Activated T-cell treated with anti-CD3 and anti-CD28 coated beads, Interleukin-2, amount 50 U/mL, for 72 hours (primary cell): ENCODE measurements around the gene PKNOX2. TPM values are rescaled to one million over a fixed set of nuclear protein-coding genes. Genes with fewer than 3 reads are reported as not detected.

Experiments
- ATAC-seq, 2 donors: fragments of 150-1000 bp; cut with Tn5 transposase; replicated peaks in 1 of 2; 2 replicates each; pipeline ENCODE4 v1.10.0; 2021; ENCODE audit warnings: moderate library complexity in 2 of 2, mild to moderate bottlenecking in 1 of 2
- DNase-seq, 2 donors: peaks; one replicate each; pipeline ENCODE4 v3.0.0; 2021 to 2022; ENCODE audit warnings: mixed read lengths in 1 of 2
- H3K27ac Mint-ChIP-seq: one replicate; pipeline ENCODE4 v1.8.0; 2022; ENCODE audit warnings: mild to moderate bottlenecking, moderate library complexity, mixed read lengths
- H3K27me3 Mint-ChIP-seq: one replicate; pipeline ENCODE4 v1.8.0; 2022; ENCODE audit warnings: low read depth, mixed read lengths
- H3K36me3 Mint-ChIP-seq, 2 donors: one replicate each; pipeline ENCODE4 v1.8.0; 2022; ENCODE audit warnings: mixed read lengths in 2 of 2, mild to moderate bottlenecking in 1 of 2; ENCODE audit not compliant: insufficient read depth in 2 of 2
- H3K4me1 Mint-ChIP-seq: one replicate; pipeline ENCODE4 v1.8.0; 2022; ENCODE audit warnings: low read depth, mixed read lengths
- H3K4me3 Mint-ChIP-seq, 2 donors: one replicate each; pipeline ENCODE4 v1.8.0; 2022; ENCODE audit warnings: mild to moderate bottlenecking in 2 of 2, mixed read lengths in 2 of 2, moderate library complexity in 2 of 2
- H3K9me3 Mint-ChIP-seq, 2 donors: one replicate each; pipeline ENCODE4 v1.8.0; 2022; ENCODE audit warnings: mixed read lengths in 2 of 2
- total RNA-seq, 2 donors: library from RNA; stranded (reverse); gene quantifications; one replicate each; pipeline ENCODE4 v1.2.3, GENCODE V29; 2022

The PKNOX2 gene
- total RNA-seq, 2 donors from 2014 or later = not detected

DNA sequence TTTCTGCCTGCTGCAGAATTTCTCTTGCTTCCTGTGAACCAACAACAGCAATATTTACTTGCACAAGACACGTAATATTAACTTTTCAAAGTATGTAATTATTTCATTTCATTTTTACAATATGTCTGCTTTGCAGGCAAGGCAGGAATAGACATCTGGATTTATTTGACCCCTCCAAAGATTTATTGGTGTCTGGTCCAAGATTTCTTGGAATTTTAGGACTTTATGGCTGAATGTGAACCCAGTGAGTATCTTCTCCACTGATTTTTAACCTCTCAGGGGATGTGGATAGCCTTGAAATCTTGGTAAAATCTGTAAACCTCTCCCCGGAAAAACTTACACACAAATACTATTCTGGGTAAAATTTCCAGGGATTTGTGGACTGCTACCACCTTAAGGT is 61.5 kb downstream of the PKNOX2 start:
- H3K36me3 Mint-ChIP-seq = no peaks in the 10 kb centered on the region
- no peak for ATAC-seq

DNA sequence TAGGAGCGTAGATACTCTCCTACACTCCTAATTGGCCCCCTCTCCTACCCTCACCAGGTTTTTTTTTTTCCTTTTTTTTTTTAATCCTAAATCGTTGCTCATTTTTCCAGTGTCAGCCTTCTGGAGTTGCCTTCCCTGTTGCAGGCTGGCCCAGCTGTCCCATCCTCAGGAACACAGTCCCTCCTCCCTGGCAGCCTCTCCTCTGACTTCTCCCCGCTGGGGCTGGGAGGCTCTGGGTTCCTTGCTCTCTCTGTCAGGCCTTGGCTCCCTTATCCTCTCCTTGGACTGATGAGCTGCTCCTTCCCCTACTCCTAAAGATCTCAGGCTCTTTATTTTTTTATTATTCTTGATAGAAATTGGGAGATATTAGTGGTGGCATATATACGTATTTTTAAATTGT is 62.2 kb downstream of the PKNOX2 start:
- Mint-ChIP-seq H3K36me3 (no peaks in the 10 kb centered on the region), H3K4me1 (no peaks in the 10 kb centered on the region), H3K27me3 (no peaks in the 10 kb centered on the region), H3K9me3 (no peaks in the 10 kb centered on the region), H3K27ac (no peak overlapping the region), H3K4me3 (no peak overlapping the region)
- ATAC-seq (no peak), DNase-seq (no peak)

More for the DNA sequence above, 61.5 kb downstream of the PKNOX2 start:
- no peak overlapping the region for H3K27ac Mint-ChIP-seq
- no peak overlapping the region for H3K4me3 Mint-ChIP-seq
- H3K4me1 Mint-ChIP-seq = no peaks in the 10 kb centered on the region
- H3K9me3 Mint-ChIP-seq = no peaks in the 10 kb centered on the region
- no peak for DNase-seq
- H3K27me3 Mint-ChIP-seq = no peaks in the 10 kb centered on the region

DNA sequence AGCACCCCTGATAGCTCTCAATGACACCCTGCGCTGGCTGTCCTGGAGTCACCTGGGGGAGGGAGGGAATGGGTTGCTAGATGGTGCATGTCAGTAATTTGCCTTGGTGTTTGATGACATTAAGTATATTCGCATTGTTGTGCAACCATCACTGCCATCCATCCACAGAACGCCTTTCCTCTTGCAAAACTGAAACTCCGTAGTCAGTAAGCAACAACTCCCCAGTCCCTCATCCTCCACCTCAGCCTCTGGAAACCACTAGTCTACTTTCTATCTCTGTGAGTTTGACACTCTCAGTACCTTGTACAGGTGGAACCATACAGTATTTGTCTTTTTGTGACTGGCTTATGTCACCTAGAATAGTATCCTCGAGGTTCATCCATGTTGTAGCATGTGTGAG is 62.6 kb downstream of the PKNOX2 start:
- Mint-ChIP-seq H3K27ac (no peak overlapping the region), H3K27me3 (no peaks in the 10 kb centered on the region), H3K9me3 (no peaks in the 10 kb centered on the region), H3K4me1 (no peaks in the 10 kb centered on the region), H3K36me3 (no peaks in the 10 kb centered on the region), H3K4me3 (no peak overlapping the region)
- DNase-seq (no peak), ATAC-seq (no peak)

DNA sequence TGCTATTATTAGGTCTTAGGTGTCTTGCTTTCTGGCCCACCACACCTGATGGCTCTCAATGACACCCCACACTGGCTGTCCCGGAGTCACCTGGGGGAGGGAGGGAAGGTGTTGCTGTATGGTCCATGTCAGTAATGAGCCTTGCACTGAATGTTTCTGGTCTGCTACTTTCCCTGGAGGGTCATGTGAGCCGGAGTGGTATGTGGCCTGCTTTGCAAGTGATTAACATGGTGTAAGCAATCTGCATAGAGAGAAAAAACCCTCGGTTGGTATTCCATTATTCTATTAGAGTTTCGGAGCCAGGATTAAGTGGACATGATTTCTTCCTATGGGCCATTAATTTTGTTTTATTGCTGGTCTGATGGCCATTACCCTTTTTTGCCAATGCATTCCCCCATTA is 63.9 kb downstream of the PKNOX2 start:
- DNase-seq = no peak
- H3K4me1 Mint-ChIP-seq = no peaks in the 10 kb centered on the region
- no peak for ATAC-seq
- no peaks in the 10 kb centered on the region for H3K36me3 Mint-ChIP-seq
- no peaks in the 10 kb centered on the region for H3K27me3 Mint-ChIP-seq
- H3K4me3 Mint-ChIP-seq = no peak overlapping the region
- H3K27ac Mint-ChIP-seq = no peak overlapping the region
- no peaks in the 10 kb centered on the region for H3K9me3 Mint-ChIP-seq

DNA sequence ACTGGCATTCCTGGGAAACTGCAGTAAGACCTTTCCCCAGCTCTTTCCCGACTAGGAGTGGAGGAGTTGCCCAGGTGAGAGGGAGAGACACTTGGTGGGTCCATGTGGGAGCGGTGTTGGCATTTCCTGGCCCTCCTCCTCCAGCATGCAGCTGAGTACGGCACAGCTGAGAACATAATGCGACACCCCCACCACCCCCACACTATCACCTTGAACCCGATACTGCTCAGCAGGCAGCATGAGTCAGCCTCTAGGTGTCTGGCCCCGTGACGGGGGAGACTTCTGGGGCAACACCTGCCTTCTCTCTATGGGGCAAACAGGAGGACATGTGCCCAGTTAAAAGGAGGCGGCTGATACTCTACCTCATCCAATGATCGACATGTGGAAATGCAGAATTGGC is 64.4 kb downstream of the PKNOX2 start:
- DNase-seq = no peak
- no peak for ATAC-seq
- no peaks in the 10 kb centered on the region for H3K36me3 Mint-ChIP-seq
- peaks cover 4% of the 10 kb centered on the region for H3K27me3 Mint-ChIP-seq
- no peaks in the 10 kb centered on the region for H3K9me3 Mint-ChIP-seq
- H3K27ac Mint-ChIP-seq = no peak overlapping the region
- no peak overlapping the region for H3K4me3 Mint-ChIP-seq
- H3K4me1 Mint-ChIP-seq = no peaks in the 10 kb centered on the region

DNA sequence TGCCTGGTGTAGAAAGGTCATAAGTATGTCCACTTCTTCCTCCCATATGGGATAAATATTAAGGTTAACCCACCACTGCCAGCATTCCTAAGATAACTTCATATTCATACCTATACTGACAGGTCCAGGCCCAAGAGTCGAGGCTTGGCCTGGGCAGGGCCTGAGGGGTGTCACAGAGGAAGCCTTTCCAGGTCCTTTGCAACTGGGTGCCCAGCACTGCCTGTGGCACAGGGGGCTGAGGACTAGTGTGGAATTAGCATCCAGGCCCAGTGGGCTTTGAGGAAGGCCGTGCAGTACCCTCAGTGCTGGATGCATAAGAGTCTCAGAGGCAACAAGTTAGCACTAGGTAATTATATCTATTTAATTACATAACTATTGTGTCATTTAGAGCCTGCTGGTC is 65.4 kb downstream of the PKNOX2 start:
- Mint-ChIP-seq H3K4me3 (no peak overlapping the region), H3K27me3 (peaks cover 6% of the 10 kb centered on the region), H3K27ac (no peak overlapping the region), H3K36me3 (no peaks in the 10 kb centered on the region), H3K9me3 (no peaks in the 10 kb centered on the region), H3K4me1 (no peaks in the 10 kb centered on the region)
- DNase-seq = no peak
- no peak for ATAC-seq

DNA sequence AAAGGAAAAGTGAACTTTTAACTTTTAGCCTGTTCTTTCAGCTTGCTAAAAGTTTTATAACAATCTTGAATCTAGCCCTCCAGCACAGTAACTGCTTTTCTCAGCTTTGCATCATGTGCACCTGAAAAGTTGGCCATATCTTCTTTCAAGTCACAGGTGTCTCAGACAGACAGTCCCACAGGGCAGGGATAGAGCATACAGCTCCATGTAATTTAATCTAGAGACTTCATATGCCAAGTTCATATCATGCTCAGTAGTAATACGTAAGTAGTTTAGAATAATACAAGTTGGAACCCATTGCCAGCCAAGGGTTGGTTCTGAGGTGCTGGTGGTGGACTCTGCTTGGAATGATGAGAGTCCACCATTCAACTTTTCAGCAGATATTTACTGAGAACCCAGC is 68.6 kb downstream of the PKNOX2 start:
- Mint-ChIP-seq H3K36me3 (no peaks in the 10 kb centered on the region), H3K27ac (no peak overlapping the region), H3K4me1 (no peaks in the 10 kb centered on the region), H3K4me3 (no peak overlapping the region), H3K9me3 (no peaks in the 10 kb centered on the region), H3K27me3 (peaks cover 18% of the 10 kb centered on the region)
- DNase-seq (no peak), ATAC-seq (no peak)

DNA sequence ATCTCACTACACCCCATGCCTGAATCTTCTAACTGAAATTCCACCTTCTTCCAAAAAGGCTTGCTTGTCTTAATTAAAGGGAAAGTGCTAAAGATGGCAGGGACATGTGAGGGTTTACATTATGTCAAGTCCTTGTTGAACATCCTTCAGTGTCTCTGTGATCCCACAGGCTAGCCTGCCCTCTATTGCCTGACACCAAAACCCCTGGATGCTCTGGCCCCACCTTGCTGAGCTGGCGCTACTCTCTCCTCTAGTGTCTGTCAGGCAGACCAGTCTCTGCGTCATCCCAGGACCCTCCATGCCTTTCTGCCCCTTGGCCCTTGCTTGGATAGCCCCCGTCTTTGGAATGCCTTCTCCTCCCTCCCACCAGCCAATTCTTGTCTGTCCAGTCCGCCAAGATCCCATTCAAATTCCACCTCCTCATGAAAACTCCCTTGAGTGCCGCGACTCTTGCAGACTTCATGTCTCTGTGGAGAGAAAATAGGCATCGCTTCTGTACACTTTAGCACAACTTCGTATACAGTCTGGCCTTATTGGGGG is 69.3 kb downstream of the PKNOX2 start:
- Mint-ChIP-seq H3K4me3 (no peak overlapping the region), H3K27me3 (peaks cover 23% of the 10 kb centered on the region), H3K4me1 (no peaks in the 10 kb centered on the region), H3K27ac (no peak overlapping the region), H3K9me3 (no peaks in the 10 kb centered on the region), H3K36me3 (no peaks in the 10 kb centered on the region)
- no peak for ATAC-seq
- DNase-seq = no peak

DNA sequence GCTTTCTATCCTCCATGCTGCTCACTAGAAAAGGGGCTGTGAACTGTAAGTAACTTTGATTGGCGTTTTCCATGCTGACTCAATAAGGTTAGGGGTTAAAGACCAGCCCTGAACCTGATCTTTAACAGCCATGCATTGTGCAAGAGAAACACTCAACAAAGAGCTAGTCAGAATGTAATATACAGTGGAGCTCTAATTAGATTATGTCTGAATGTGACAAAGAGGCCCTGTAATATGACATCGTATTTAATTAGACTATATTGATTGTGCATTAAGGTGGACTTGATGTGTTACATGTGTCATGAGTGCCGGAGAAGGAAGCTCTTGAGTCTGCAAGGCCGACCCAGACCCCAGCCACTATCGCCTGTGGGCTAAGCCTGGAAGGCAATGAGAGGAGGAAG is 70.5 kb downstream of the PKNOX2 start:
- peaks cover 23% of the 10 kb centered on the region for H3K27me3 Mint-ChIP-seq
- no peak overlapping the region for H3K4me3 Mint-ChIP-seq
- H3K9me3 Mint-ChIP-seq = no peaks in the 10 kb centered on the region
- no peaks in the 10 kb centered on the region for H3K36me3 Mint-ChIP-seq
- no peak for DNase-seq
- no peak for ATAC-seq
- no peaks in the 10 kb centered on the region for H3K4me1 Mint-ChIP-seq
- no peak overlapping the region for H3K27ac Mint-ChIP-seq

DNA sequence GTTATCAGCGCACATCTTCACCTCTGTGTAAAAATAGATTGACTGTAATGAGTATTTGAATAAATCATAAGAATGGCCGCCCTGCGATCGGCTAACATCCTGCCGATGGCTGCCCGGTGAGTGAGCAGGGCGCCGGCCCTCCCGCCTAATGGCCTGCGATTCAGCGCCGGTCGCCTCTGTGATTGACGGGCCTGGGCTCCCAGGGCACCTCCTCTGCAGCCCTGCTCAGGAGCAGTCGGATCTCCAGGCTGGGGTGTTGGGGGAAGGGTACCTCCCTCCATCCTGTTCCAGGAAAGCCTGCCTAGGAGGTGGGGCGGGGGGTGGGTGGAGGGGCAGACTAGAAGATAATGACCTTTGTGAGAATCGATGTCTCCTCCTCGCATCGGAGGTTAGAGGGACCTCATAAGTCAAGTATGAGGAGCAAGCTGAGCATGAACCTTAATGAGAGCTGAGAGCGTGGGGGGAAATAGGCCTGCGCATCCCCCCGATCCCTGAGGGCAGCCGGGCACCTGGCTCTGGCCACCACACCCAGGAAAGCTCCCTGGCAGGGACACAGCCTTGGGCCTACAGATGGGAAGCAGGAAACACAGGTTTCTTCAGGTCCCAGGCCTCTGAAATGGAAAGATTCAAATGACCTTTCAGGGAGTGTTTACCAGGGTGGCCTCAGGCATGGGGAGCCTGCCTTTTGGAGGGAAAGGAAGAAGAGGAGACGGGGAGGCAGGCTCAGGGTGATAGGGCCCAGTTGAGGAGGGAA is 71.7 kb downstream of the PKNOX2 start:
- H3K27me3 Mint-ChIP-seq = peaks cover 26% of the 10 kb centered on the region
- no peaks in the 10 kb centered on the region for H3K9me3 Mint-ChIP-seq
- H3K4me1 Mint-ChIP-seq = no peaks in the 10 kb centered on the region
- no peak for DNase-seq
- H3K27ac Mint-ChIP-seq = no peak overlapping the region
- no peaks in the 10 kb centered on the region for H3K36me3 Mint-ChIP-seq
- no peak overlapping the region for H3K4me3 Mint-ChIP-seq
- ATAC-seq = no peak

DNA sequence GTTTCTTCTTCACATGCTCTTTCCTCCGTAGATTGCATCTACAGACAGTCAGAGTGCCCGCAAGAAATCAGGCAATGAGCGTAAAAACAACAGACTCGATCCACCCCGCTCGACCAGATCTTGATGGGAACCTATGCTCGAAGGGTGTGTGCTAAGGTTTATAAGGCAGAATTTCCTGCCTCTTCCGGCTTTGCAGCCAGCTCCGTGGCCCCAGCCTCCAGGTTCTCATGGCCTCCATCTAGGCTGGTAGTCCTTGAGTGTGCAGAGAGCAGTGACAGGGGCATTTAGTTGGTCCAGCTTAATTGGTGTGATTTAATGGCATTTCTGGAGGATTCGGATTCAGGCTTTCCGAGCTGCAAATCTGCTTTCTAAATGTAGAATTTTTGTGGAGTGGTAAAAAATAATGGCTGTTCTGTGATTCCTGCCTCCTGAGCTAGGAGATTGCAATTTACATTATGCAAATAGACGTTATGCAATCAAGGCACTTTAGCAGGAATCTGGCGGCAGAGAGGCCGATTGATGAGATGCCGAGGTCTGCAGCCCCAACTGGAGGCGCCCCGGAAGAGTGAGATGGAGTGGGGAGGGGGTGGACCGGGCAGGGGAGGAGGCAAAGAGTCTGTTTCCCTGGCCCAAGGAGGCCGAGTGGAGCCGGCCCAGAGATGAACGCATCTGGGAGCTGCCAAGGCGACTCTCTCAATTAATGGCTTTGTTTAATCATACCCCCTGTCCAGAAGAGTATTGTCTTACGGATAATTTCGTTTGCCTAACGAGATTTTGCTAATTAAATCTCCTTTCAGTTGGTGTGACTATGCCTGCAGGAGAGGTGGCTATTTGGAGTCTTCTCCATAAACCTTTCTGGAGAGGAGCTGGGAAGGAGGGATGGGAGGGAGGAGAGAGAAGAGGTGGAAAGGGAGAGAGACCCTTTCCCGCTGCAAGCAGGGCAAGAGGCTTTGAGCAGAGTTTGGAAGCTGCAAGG is 75.3 kb downstream of the PKNOX2 start:
- H3K36me3 Mint-ChIP-seq = no peaks in the 10 kb centered on the region
- no peak overlapping the region for H3K4me3 Mint-ChIP-seq
- no peak for DNase-seq
- H3K27ac Mint-ChIP-seq = no peak overlapping the region
- ATAC-seq = no peak
- no peaks in the 10 kb centered on the region for H3K4me1 Mint-ChIP-seq
- no peaks in the 10 kb centered on the region for H3K9me3 Mint-ChIP-seq
- peaks cover 26% of the 10 kb centered on the region for H3K27me3 Mint-ChIP-seq

DNA sequence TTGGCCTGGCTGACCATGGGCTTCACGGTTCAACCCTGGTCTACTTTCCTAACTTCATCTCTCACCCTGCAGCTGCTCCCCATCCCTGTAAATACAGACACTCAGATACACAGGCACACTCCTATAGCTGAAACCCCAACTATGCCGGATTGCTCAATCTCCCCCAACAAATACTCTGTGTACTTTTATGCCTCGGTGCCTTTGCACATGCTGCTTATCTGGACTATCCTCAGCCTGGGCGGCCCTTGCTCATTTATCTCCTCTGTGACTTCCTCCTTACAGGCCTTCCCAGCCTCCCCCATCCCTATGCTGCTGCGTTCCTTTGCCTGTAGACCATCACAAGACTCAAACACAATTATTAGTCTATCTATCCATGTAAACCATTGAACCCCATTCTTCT is 76.6 kb downstream of the PKNOX2 start:
- no peak for DNase-seq
- ATAC-seq = no peak
- H3K36me3 Mint-ChIP-seq = no peaks in the 10 kb centered on the region
- no peaks in the 10 kb centered on the region for H3K9me3 Mint-ChIP-seq
- H3K4me1 Mint-ChIP-seq = no peaks in the 10 kb centered on the region
- H3K27me3 Mint-ChIP-seq = peaks cover 24% of the 10 kb centered on the region
- H3K4me3 Mint-ChIP-seq = no peak overlapping the region
- H3K27ac Mint-ChIP-seq = no peak overlapping the region

DNA sequence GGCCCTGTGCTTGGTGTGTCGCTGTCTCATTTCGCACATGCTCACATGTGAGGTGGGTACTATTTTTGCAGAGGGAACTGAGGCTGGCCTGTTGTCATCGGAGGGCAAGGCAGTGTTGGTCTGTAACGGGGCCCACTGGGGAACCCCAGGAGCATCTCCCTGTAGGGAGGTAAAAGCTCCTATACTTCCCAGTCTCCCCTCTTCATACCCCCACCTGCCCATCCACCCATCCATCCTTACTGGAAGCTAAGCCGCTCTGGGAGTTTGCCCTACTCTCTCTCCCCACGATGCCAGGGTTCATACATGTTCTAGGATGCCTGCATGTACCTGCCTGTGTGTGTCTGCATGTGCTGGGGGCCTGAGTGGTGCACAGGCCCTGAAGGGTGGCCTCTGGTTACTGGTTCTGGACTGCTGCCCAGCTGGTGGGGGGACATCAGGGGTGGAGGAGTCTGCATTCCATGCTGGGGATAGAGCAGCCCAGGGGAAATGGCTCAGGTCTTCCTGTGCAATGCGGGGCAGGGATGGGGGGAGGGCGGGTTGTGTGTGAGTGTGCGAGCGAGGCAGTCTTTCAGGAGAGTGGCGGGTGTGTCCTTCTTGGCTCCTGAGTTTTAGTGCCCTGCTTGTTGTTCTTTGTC is 77.7 kb downstream of the PKNOX2 start:
- Mint-ChIP-seq H3K36me3 (no peaks in the 10 kb centered on the region), H3K4me3 (no peak overlapping the region), H3K27ac (no peak overlapping the region), H3K27me3 (peaks cover 27% of the 10 kb centered on the region), H3K4me1 (no peaks in the 10 kb centered on the region), H3K9me3 (no peaks in the 10 kb centered on the region)
- DNase-seq = no peak
- no peak for ATAC-seq
